ENCODE results near the gene SFI1. TPM values are rescaled to one million over a fixed set of nuclear protein-coding genes. Genes with fewer than 3 reads are reported as not detected.

The SFI1 gene
- total and polyA plus RNA-seq, 2 experiments from 2014 or later: 16.1 to 23.3 TPM

GRCh38 chr22:31603081-31603525, 106.8 kb downstream of the SFI1 start:
- Histone ChIP-seq H3K36me3 (replicated peaks; ENCODE audit: insufficient read depth, low read depth) (no peaks in the 10 kb centered on the region), H3K27me3 (no peaks in the 10 kb centered on the region), H4K20me1 (ENCODE audit: insufficient read depth, poor library complexity, severe bottlenecking) (no peaks in the 10 kb centered on the region), H3K4me3 (no peak overlapping the region), H3K79me2 (no peaks in the 10 kb centered on the region), H3K4me2 (no peak overlapping the region), H3K27ac (peak overlapping the region; percentile 87), H2AFZ (no peak overlapping the region), H3K9me2 (replicated peaks; ENCODE audit: insufficient read depth) (no peaks in the 10 kb centered on the region), H3K9me3 (ENCODE audit: low read depth) (no peaks in the 10 kb centered on the region), H3K4me1 (ENCODE audit: insufficient read depth) (peaks cover 22% of the 10 kb centered on the region)
- DNase-seq (ENCODE audit: low spot score): no peak
- TF ChIP-seq EZH2phosphoT487 (IDR thresholded peaks at IDR 0.05; ENCODE audit: low read depth, severe bottlenecking, unreplicated experiment) (no peak), CTCF (IDR thresholded peaks at IDR 0.05; ENCODE audit: poor library complexity) (no peak), EZH2 (IDR thresholded peaks at IDR 0.05; ENCODE audit: borderline replicate concordance) (no peak)
- WGBS (ENCODE audit: low lambda C conversion rate, missing lambda C conversion rate): 90% methylated on average over 10 of the region's 10 CpGs

GRCh38 chr22:31603574-31603973, 107.2 kb downstream of the SFI1 start:
- peak; percentile 2 for DNase-seq (ENCODE audit: low spot score)
- no peak for TF ChIP-seq CTCF (IDR thresholded peaks at IDR 0.05; ENCODE audit: poor library complexity)
- no peak for TF ChIP-seq EZH2 (IDR thresholded peaks at IDR 0.05; ENCODE audit: borderline replicate concordance)
- TF ChIP-seq EZH2phosphoT487 (IDR thresholded peaks at IDR 0.05; ENCODE audit: low read depth, severe bottlenecking, unreplicated experiment): no peak
- Histone ChIP-seq H2AFZ (no peak overlapping the region), H3K9me2 (replicated peaks; ENCODE audit: insufficient read depth) (no peaks in the 10 kb centered on the region), H3K36me3 (replicated peaks; ENCODE audit: insufficient read depth, low read depth) (no peaks in the 10 kb centered on the region), H3K27ac (peak overlapping the region; percentile 87), H3K4me3 (no peak overlapping the region), H3K4me2 (no peak overlapping the region), H4K20me1 (ENCODE audit: insufficient read depth, poor library complexity, severe bottlenecking) (no peaks in the 10 kb centered on the region), H3K4me1 (ENCODE audit: insufficient read depth) (peaks cover 22% of the 10 kb centered on the region), H3K27me3 (no peaks in the 10 kb centered on the region), H3K9me3 (ENCODE audit: low read depth) (no peaks in the 10 kb centered on the region), H3K79me2 (no peaks in the 10 kb centered on the region)
- WGBS (ENCODE audit: low lambda C conversion rate, missing lambda C conversion rate): 97% methylated on average over 5 of the region's 5 CpGs

GRCh38 chr22:31604137-31604705, 107.9 kb downstream of the SFI1 start:
- no peaks in the 10 kb centered on the region for H4K20me1 ChIP-seq (ENCODE audit: insufficient read depth, poor library complexity, severe bottlenecking)
- H3K4me2 ChIP-seq: no peak overlapping the region
- H3K4me1 ChIP-seq (ENCODE audit: insufficient read depth): peaks cover 22% of the 10 kb centered on the region
- TF ChIP-seq EZH2 (IDR thresholded peaks at IDR 0.05; ENCODE audit: borderline replicate concordance) (no peak), EZH2phosphoT487 (IDR thresholded peaks at IDR 0.05; ENCODE audit: low read depth, severe bottlenecking, unreplicated experiment) (no peak), CTCF (IDR thresholded peaks at IDR 0.05; ENCODE audit: poor library complexity) (no peak)
- WGBS (ENCODE audit: low lambda C conversion rate, missing lambda C conversion rate): 92% methylated on average over 14 of the region's 14 CpGs
- H3K27ac ChIP-seq: no peak overlapping the region
- no peak overlapping the region for H3K4me3 ChIP-seq
- H2AFZ ChIP-seq: no peak overlapping the region
- DNase-seq (ENCODE audit: low spot score): no peak
- H3K27me3 ChIP-seq: no peaks in the 10 kb centered on the region
- no peaks in the 10 kb centered on the region for H3K36me3 ChIP-seq (replicated peaks; ENCODE audit: insufficient read depth, low read depth)
- H3K9me2 ChIP-seq (replicated peaks; ENCODE audit: insufficient read depth): no peaks in the 10 kb centered on the region
- H3K79me2 ChIP-seq: no peaks in the 10 kb centered on the region
- no peaks in the 10 kb centered on the region for H3K9me3 ChIP-seq (ENCODE audit: low read depth)

All from hepatocyte (in vitro differentiated cells).